ENCODE data around the gene PAMR1.

DNA sequence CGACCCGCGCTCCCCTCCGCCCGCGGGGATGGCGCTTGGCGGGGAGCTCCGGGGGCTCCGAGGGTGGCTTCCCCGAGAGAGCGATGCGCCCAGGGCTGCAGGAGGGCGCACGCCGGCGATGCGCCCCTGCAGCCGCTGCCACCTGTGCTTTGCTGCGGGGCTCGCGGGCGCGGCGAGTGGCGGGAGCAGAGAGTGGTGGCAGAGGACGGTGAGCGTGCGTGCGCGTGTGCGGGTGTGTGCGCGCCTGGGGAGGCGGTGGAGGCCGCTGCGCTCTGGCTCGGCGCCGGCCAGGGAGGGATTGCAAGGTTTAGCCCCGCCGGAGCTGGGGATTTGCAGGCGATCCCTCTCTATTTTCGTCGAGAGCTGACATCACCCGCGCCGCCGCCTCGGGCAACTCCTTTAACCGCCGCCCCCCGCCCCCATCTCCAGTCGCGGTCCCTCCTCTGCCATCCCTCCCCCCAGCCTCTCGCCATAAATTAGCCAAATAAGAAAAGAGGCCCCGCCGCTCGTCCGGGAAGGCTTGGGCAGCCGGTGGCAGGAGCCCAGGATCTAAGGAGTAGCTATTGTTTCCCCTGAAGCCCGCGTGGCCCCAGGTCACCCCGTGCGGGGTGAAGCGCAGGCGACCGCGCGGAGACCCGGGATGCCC, 106.1 kb downstream of the PAMR1 start, which contains the start of gene SLC1A2:
- TF ChIP-seq POLR2A (IDR thresholded peaks at IDR 0.05; ENCODE audit: control extremely low read depth in 1 of 2, low read depth in 2 of 2, low read length in 2 of 2), result no peak
- no peak; the same call in 1 of the 2 replicates for TF ChIP-seq NRF1 (IDR thresholded peaks at IDR 0.05; ENCODE audit: low read depth, low read length)
- TF ChIP-seq, protein P1, sequence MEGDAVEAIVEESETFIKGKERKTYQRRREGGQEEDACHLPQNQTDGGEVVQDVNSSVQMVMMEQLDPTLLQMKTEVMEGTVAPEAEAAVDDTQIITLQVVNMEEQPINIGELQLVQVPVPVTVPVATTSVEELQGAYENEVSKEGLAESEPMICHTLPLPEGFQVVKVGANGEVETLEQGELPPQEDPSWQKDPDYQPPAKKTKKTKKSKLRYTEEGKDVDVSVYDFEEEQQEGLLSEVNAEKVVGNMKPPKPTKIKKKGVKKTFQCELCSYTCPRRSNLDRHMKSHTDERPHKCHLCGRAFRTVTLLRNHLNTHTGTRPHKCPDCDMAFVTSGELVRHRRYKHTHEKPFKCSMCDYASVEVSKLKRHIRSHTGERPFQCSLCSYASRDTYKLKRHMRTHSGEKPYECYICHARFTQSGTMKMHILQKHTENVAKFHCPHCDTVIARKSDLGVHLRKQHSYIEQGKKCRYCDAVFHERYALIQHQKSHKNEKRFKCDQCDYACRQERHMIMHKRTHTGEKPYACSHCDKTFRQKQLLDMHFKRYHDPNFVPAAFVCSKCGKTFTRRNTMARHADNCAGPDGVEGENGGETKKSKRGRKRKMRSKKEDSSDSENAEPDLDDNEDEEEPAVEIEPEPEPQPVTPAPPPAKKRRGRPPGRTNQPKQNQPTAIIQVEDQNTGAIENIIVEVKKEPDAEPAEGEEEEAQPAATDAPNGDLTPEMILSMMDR (IDR thresholded peaks at IDR 0.05; ENCODE audit: control extremely low read depth in 1 of 3, insufficient read depth in 1 of 3, low read depth in 1 of 3, low read length in 3 of 3), result peak in 2 of 3 experiments; percentile 6 to 11; a peak in 2 of 4 replicates
- no peak for TF ChIP-seq BRCA1 (IDR thresholded peaks at IDR 0.05; ENCODE audit: low read depth, low read length)
- TF ChIP-seq POU5F1 (IDR thresholded peaks at IDR 0.05; ENCODE audit: low read depth, low read length), result no peak
- no peak for TF ChIP-seq SIN3A (conservative IDR thresholded peaks at IDR 0.05 in 1 of 2, IDR thresholded peaks at IDR 0.05 in 1 of 2; ENCODE audit: low read depth in 1 of 2, low read length in 2 of 2)
- no peak for TF ChIP-seq CEBPB (IDR thresholded peaks at IDR 0.05; ENCODE audit: low read depth, low read length)

All from H1 (cell line).